Left renal pelvis (tissue), 4 donors: ENCODE data around the gene MBNL2. TPM values are rescaled to one million over a fixed set of nuclear protein-coding genes. Genes with fewer than 3 reads are reported as not detected.

Experiments used
- DNase-seq, 4 donors: peaks; one replicate each; pipeline ENCODE4 v3.0.0-alpha.2; 2013; ENCODE audit warnings: low read depth in 4 of 4, low spot score in 3 of 4
- polyA plus RNA-seq, 4 donors: library from polyadenylated mRNA; unstranded; fragments of 120-200 nt; gene quantifications; one replicate each; pipeline ENCODE4 v1.2.1, GENCODE V29; 2013; ENCODE audit not compliant: insufficient read length in 4 of 4

MBNL2 gene
- polyA plus RNA-seq, 4 donors, result 59.9 to 78.3 (median 63.9) TPM

GRCh38 chr13:97395447-97396136 is 173.5 kb downstream of the MBNL2 start:
- DNase-seq, result no peak

DNA sequence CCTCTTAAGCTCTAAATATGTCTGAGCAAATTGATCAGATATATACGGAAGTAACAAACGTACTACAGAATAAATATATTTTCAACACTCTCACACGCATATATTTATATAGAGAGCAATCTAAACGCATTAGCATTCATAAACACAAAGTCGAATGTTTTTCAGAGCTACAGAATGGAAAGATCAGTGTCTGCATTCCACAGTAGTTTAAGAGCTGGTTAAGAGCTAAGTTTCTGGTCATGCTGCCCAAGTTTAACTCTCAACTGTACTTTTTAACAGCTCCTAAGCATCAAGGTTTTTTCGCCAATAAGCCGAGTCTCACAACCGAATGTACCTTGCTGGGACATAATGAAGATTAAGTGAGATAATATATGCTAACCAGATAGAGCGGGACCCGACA is 175.1 kb downstream of the MBNL2 start:
- no peak for DNase-seq

- DNase-seq, result no peak
Measured at GRCh38 chr13:97401421-97401820, 179.3 kb downstream of the MBNL2 start.

- DNase-seq, result no peak
Measured at GRCh38 chr13:97403893-97404750, 182.0 kb downstream of the MBNL2 start.

- no peak for DNase-seq
Measured at GRCh38 chr13:97407540-97407939, 185.4 kb downstream of the MBNL2 start.

DNA sequence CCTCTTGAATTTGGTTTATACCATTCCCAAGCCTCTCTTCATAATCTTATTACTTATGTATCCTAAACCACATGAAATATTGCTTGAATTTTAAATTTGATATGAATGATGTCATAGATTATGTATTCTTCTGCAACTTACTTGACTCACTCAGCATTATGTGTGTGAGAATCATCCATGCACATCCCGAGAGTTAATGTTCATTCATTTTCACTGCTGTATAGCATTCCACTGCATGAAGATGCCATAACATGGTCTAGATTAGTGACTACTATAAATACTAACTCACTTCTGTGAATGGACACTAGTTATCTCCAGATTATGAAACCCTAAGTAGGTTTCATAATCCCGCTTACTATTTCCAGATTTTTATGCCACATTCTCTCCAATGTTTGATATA is 186.8 kb downstream of the MBNL2 start:
- DNase-seq, result no peak

GRCh38 chr13:97411984-97412383 is 189.9 kb downstream of the MBNL2 start:
- no peak for DNase-seq

DNA sequence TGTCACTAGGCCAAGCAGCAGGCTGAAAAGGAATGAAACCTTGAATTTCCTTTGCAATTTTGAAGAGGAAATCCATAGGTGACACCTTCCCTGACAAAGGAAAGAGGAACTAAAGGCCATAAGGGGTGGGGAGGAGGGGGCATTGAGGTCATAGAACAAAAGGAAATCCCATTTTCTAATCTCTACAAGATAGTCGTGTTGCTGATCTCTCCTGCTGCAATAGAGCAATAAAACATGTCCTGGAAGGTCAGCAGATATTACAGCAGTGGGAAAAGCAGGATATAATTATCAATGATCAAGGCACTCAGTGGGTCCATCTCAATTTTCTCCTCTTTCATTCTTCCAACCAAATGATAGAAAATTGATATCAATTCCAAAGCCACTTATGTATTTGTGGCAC is 191.6 kb downstream of the MBNL2 start:
- DNase-seq, result no peak

DNA sequence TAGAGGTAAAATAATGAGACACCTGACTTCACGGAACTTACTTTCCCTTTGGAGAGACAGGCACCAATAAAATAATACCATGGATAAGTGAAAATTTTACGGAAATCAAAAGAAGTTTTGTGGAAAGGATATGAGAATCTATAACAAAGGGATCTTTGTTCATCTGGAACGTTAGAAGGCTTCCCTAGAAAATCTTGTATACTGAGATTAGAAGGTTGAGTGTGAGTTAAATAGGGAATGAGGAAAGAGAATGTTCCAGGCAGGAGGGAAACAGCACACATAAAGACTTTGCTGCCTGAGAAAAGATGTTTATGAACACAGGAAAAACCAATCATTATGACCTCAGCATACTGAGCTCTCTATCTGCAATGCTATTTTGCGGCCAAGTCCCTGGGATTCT is 192.3 kb downstream of the MBNL2 start:
- DNase-seq, result no peak

GRCh38 chr13:97417698-97418097 is 195.6 kb downstream of the MBNL2 start:
- DNase-seq, result no peak

DNA sequence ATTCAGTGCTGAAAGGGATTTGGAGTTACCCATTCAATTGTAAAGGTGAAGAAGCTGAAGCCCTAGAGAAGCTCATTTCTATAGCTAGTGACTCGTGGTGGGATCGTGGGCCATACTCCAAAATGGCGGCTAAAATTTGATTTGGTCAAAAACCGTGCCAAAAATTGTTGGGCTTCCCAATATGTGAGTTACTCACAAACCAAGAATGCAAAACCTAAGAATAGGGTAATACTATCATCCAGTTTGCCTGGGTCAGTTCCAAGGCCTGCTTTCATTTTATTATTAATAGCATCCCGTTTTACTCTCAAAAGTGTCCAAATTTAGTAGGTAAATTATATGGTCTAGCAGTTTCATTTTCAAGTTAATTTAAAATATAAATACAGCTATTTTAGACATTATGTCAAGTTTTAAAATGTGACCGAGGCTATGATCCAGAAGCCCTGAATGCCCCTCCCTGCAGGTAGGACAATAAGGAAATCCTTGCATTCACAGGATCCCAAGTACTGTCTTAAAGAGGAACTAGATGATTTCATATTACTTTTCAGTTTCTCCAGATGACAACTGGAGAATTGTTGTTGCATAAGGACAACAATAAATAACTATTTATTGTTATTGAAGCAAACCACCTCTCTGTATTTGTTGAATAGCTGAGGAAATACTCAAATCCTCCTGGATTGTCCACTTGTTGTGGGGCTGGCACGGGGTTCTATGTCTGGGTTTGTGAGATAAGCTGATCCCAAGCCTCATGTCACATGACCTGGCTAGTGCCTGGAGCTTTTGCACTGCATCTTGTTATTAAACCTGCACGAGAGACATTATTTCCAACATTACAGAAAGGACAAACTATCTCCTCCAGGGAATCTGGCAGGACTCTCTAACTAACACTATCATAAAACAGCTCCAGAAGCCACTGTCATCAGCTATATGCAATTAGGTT is 200.3 kb downstream of the MBNL2 start:
- no peak for DNase-seq

- no peak for DNase-seq
Measured at GRCh38 chr13:97423300-97424045, 201.3 kb downstream of the MBNL2 start.

DNA sequence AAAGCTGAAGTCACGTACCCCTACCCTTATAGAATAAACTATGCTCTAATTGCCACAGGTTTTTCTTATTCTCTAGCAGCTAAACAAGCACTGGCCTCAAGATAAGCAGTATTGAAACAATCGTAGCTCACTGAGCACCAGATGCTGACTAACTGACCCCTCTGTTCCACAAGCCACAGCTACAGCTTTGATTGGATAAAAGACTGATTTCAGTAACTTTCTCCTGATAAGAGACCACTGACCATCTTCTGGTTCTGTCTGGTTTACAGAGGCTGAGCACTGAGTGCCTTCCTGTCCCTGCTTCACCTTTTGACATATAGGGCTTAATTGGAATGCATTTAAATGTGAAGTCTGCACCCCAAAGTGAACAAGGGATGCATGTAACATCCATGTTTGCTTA is 203.5 kb downstream of the MBNL2 start:
- DNase-seq, result no peak

- DNase-seq, result no peak
Measured at GRCh38 chr13:97426695-97427094, 204.6 kb downstream of the MBNL2 start.

DNA sequence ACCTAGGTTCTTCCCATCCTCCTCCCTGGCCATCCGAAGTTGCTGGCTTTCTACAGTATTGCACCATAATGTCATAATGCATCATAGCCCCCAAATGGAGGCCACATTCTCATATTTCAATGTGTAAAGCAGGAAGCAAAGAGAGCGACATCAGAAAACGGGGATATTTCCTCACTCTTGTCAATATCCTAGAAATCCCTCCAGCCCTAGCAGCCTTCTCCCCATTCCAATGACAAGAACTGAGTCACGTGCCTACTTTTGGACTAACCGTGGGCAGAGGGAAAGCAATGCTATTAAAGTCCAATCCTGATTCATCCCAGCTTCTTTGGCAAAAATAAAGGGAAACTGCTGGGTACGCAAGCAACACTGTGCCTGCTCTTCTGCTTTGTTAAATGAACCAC is 207.5 kb downstream of the MBNL2 start:
- no peak for DNase-seq

DNA sequence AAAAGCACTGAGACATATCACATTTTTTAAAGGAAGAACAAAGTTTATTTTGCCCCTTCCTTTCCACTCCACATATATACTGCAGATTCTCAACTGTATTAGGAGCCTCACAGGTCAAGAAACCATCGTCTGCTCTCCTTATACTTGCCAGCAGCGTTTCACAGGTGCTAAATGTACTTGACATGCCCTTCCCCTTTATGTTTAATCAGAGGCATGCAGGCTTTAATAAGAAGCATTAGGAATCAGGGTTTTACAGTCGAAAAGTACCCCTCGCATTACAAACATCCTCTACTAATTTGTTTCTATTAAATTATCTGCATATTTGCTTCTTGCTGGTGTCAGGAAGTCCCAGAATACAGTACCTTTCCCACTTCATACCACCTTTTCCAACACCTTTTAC is 208.2 kb downstream of the MBNL2 start:
- DNase-seq, result no peak

DNA sequence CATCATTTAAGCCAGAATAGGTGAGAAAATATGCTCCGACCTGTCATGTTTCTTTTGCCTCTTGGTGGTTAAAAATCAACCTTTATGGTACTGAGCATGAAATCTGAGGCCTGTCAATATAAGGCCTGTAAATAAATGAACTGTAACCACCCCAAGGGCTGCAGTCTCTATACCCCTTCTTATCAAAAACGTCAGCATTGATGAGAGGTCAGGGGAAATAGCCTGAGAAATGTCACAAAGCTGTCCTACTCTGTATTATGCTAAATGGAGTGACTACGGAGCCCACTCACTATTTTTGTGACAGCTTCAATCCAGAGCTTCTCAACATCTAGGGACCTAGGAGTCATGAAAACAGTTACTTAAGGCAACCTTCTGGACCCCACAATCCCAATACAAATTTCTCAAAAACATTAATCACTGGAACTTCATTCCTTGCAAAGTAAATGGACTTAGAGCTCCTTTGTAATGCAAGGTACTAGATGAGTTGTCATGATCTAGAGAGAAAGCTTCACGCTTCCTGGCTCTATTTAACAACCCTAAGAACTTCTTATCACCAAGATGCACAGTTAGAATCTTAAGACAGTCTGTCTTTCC is 209.1 kb downstream of the MBNL2 start:
- DNase-seq, result no peak

DNA sequence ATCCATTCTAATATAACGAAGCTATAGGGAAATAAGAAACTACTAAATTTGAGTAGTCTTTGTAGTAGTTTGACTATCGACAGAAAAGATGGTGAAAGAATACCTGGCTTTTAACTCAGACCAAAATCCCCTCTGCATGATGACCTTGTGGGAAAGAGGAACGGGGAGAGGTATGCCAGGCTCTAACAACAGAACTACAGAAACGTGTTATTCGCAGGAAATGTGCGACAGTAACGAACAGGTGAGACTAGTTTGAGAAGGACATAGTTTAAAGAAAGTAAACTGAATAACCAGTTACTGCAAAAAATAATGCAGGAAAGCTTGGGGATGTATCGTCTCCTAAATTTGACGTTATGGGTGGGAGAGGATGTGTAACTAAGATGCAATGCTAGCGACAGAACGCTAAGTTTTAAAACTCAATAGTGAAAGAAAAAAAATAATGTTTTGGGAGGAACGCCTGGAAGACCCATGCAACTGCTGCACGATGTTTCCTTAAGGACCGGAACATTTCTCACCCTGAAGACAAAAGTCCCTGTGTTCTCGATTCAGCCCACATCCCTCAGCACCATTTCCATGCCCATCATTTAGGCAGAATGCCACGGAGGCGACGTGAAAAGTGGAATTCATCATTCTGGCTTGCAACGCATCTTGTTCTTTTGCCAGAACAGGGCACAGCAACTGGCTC is 210.2 kb downstream of the MBNL2 start:
- no peak for DNase-seq
